CD14-positive monocyte (primary cell): ENCODE measurements around the gene CHRNG. TPM values are rescaled to one million over a fixed set of nuclear protein-coding genes. Genes with fewer than 3 reads are reported as not detected.

Experiments
- DNase-seq, 3 donors: peaks; one replicate each; pipeline ENCODE4 v3.0.0-alpha.2; 2011 to 2022
- H2AFZ ChIP-seq: 2 replicates; pipeline ENCODE4 v1.6.0; 2012; ENCODE audit warnings: mild to moderate bottlenecking, low read depth, low read length, inconsistent platforms; ENCODE audit not compliant: insufficient read depth, poor library complexity, severe bottlenecking
- H3K27ac ChIP-seq, 2 donors: 1 replicate in 1 of 2; 2 replicates in 1 of 2; pipeline ENCODE4 v1.5.1; 2012 to 2013; ENCODE audit warnings: low read length in 2 of 2, control low read depth in 1 of 2, inconsistent platforms in 1 of 2, low read depth in 1 of 2, mild to moderate bottlenecking in 1 of 2
- H3K27me3 ChIP-seq, 2 donors: one replicate each; pipeline versions ENCODE4 v1.6.0 to v1.6.1; 2011 to 2013; ENCODE audit warnings: low read length in 2 of 2; ENCODE audit not compliant: control insufficient read depth in 2 of 2, insufficient read depth in 2 of 2
- H3K36me3 ChIP-seq, 2 donors: replicated peaks in 1 of 2; 1 replicate in 1 of 2; 2 replicates in 1 of 2; pipeline versions ENCODE4 v1.5.1 to v1.6.1; 2012 to 2013; ENCODE audit warnings: low read length in 2 of 2, control low read depth in 1 of 2, inconsistent platforms in 1 of 2, mild to moderate bottlenecking in 1 of 2; ENCODE audit not compliant: insufficient read depth in 2 of 2, control insufficient read depth in 1 of 2
- H3K4me1 ChIP-seq, 2 donors: 1 replicate in 1 of 2; 2 replicates in 1 of 2; pipeline versions ENCODE4 v1.5.1 to v1.6.1; 2012 to 2013; ENCODE audit warnings: low read length in 2 of 2, control low read depth in 1 of 2, inconsistent platforms in 1 of 2, mild to moderate bottlenecking in 1 of 2, moderate library complexity in 1 of 2; ENCODE audit not compliant: insufficient read depth in 2 of 2, control insufficient read depth in 1 of 2
- H3K4me2 ChIP-seq: replicated peaks from 2 replicates; pipeline ENCODE3; 2012; ENCODE audit warnings: low read length, moderate library complexity, mild to moderate bottlenecking; ENCODE audit not compliant: poor library complexity, severe bottlenecking; ENCODE audit errors: extremely low read depth
- H3K4me3 ChIP-seq, 3 experiments: fragments of 200-600 bp in 1 of 3; sonication (generic) in 1 of 3; replicated peaks in 1 of 3; 1 replicate in 2 of 3; 2 replicates in 1 of 3; pipeline ENCODE4 v1.5.1; 2011 to 2013; ENCODE audit warnings: low read length in 3 of 3, mild to moderate bottlenecking in 3 of 3, control low read depth in 2 of 3, low read depth in 2 of 3, inconsistent platforms in 1 of 3, moderate library complexity in 1 of 3
- H3K79me2 ChIP-seq: 2 replicates; pipeline ENCODE4 v1.6.0; 2012; ENCODE audit warnings: mild to moderate bottlenecking, control low read depth, inconsistent platforms, low read length, moderate library complexity; ENCODE audit not compliant: insufficient read depth
- H3K9ac ChIP-seq: 2 replicates; pipeline ENCODE4 v1.6.0; 2017; ENCODE audit warnings: low read length, mild to moderate bottlenecking; ENCODE audit not compliant: insufficient read depth, poor library complexity, severe bottlenecking
- H3K9me3 ChIP-seq, 2 donors: replicated peaks in 1 of 2; 1 replicate in 1 of 2; 2 replicates in 1 of 2; pipeline versions ENCODE4 v1.5.1 to v1.6.1; 2012 to 2013; ENCODE audit warnings: low read length in 2 of 2, control low read depth in 1 of 2; ENCODE audit not compliant: control insufficient read depth in 1 of 2, insufficient read depth in 1 of 2
- H4K20me1 ChIP-seq: 2 replicates; pipeline ENCODE4 v1.6.0; 2012; ENCODE audit warnings: mild to moderate bottlenecking, low read length, control low read depth, moderate library complexity; ENCODE audit not compliant: insufficient read depth
- H3K27ac Mint-ChIP-seq, 7 donors: one replicate each; pipeline ENCODE4 v1.8.0; 2020; ENCODE audit warnings: mild to moderate bottlenecking in 7 of 7, mixed read lengths in 7 of 7, moderate library complexity in 6 of 7, inconsistent platforms in 2 of 7
- H3K27me3 Mint-ChIP-seq, 3 donors: one replicate each; pipeline ENCODE4 v1.8.0; 2021 to 2022; ENCODE audit warnings: low read depth in 3 of 3, mild to moderate bottlenecking in 3 of 3, mixed read lengths in 3 of 3, moderate library complexity in 3 of 3, inconsistent platforms in 1 of 3
- H3K36me3 Mint-ChIP-seq, 2 donors: one replicate each; pipeline ENCODE4 v1.8.0; 2020; ENCODE audit warnings: mixed read lengths in 2 of 2, inconsistent platforms in 1 of 2, mild to moderate bottlenecking in 1 of 2
- H3K4me1 Mint-ChIP-seq: one replicate; pipeline ENCODE4 v1.8.0; 2020; ENCODE audit warnings: mild to moderate bottlenecking, mixed read lengths
- H3K4me3 Mint-ChIP-seq, 2 donors: one replicate each; pipeline ENCODE4 v1.8.0; 2020; ENCODE audit warnings: mild to moderate bottlenecking in 2 of 2, mixed read lengths in 2 of 2, moderate library complexity in 1 of 2
- H3K9me3 Mint-ChIP-seq, 7 donors: one replicate each; pipeline ENCODE4 v1.8.0; 2020 to 2022; ENCODE audit warnings: mixed read lengths in 7 of 7, mild to moderate bottlenecking in 6 of 7, moderate library complexity in 6 of 7, inconsistent platforms in 2 of 7
- CTCF ChIP-seq: fragments of 200-600 bp; IDR thresholded peaks from one replicate; pipeline ENCODE4 v1.8.0; 2022; ENCODE audit warnings: antibody characterized with exemption, mild to moderate bottlenecking
- WGBS: methylation state at CpG from one replicate; pipeline ENCODE4 v1.1.5; 2013; ENCODE audit warnings: missing lambda C conversion rate; ENCODE audit not compliant: insufficient coverage; 5-methylcytosine and 5-hydroxymethylcytosine counted together
- intact Hi-C, 2 donors: fragments of 100-400 bp; cut with micrococcal nuclease; formaldehyde crosslinking; loops; one replicate each; pipeline versions ENCODE4 v1.15.0 to v1.15.1; 2023
- polyA plus RNA-seq, 3 donors: library from polyadenylated mRNA; depleted of rRNA in 1 of 3; unstranded in 2 of 3; stranded (reverse) in 1 of 3; fragments of 300-500 nt in 2 of 3; fragments of >200 nt in 1 of 3; fragmentation: Illumina TruSeq in 2 of 3; gene quantifications; 1 replicate in 2 of 3; 2 replicates in 1 of 3; pipeline ENCODE4 v1.2.3, GENCODE V29; 2012 to 2021

CHRNG gene
- polyA plus RNA-seq, 3 donors: not detected

- no peaks in the 10 kb centered on the region for H3K9me3 ChIP-seq
- TF ChIP-seq CTCF: no peak
- H3K4me3 ChIP-seq: no peak overlapping the region
- no peaks in the 10 kb centered on the region for H3K27me3 ChIP-seq
- H2AFZ ChIP-seq: no peak overlapping the region
- no peak overlapping the region for H3K9ac ChIP-seq
- no peaks in the 10 kb centered on the region for H3K79me2 ChIP-seq
- H4K20me1 ChIP-seq: no peaks in the 10 kb centered on the region
- WGBS: 92% methylated on average over 11 of the region's 18 CpGs
- H3K36me3 ChIP-seq: peaks cover 0 to 7% of the 10 kb centered on the region in 2 donors
- H3K27me3 Mint-ChIP-seq: peaks cover 1 to 2% (median 2%) of the 10 kb centered on the region in 3 donors
- H3K9me3 Mint-ChIP-seq: peaks cover 0 to 2% (median 0%) of the 10 kb centered on the region in 7 donors
- peaks cover 14% of the 10 kb centered on the region in 2 donors for H3K4me1 ChIP-seq
- no peak overlapping the region for H3K4me2 ChIP-seq
- H3K4me1 Mint-ChIP-seq: peaks cover 17% of the 10 kb centered on the region
- DNase-seq: no peak
- no peak overlapping the region for H3K4me3 Mint-ChIP-seq
- H3K27ac Mint-ChIP-seq: peak overlapping the region in 2 of 7 donors; percentile 23 to 52
- intact Hi-C loops: no loop called here
- no peak overlapping the region for H3K27ac ChIP-seq
- H3K36me3 Mint-ChIP-seq: peaks cover 7 to 8% of the 10 kb centered on the region in 2 donors
Observed at GRCh38 chr2:232588680-232589585, 49.4 kb downstream of the CHRNG start.

GRCh38 chr2:232592772-232593395 is 53.4 kb downstream of the CHRNG start:
- Histone ChIP-seq H3K27me3 (no peaks in the 10 kb centered on the region), H3K27ac (no peak overlapping the region), H2AFZ (no peak overlapping the region), H3K9ac (no peak overlapping the region), H3K4me3 (no peak overlapping the region), H3K9me3 (no peaks in the 10 kb centered on the region), H3K79me2 (no peaks in the 10 kb centered on the region), H4K20me1 (no peaks in the 10 kb centered on the region), H3K36me3 (no peaks in the 10 kb centered on the region), H3K4me1 (peaks cover 1% of the 10 kb centered on the region in 2 donors), H3K4me2 (no peak overlapping the region)
- Mint-ChIP-seq H3K27me3 (peaks cover 1 to 2% (median 2%) of the 10 kb centered on the region in 3 donors), H3K9me3 (no peaks in the 10 kb centered on the region), H3K27ac (no peak overlapping the region), H3K36me3 (no peaks in the 10 kb centered on the region), H3K4me3 (no peak overlapping the region), H3K4me1 (no peaks in the 10 kb centered on the region)
- WGBS: 100% methylated on average over 1 of the region's 3 CpGs
- intact Hi-C loops: no loop called here
- DNase-seq: no peak
- TF ChIP-seq CTCF: no peak
